Stimulated activated CD4-positive, alpha-beta T cell treated with anti-CD3 and anti-CD28 coated beads, Interleukin-1b, Interleukin-23, amount 100 ng/mL, for 4 hours (primary cell): ENCODE measurements around the gene SEPTIN11.
"Not testable (repeated sequence)": the region's sequence is repeated elsewhere in the genome, so short reads cannot be mapped to it uniquely, and the experiment has no call there.

Experiments
- DNase-seq, 2 donors: peaks; one replicate each; pipeline ENCODE4 v3.0.0-alpha.2; 2020; ENCODE audit warnings: low read depth in 2 of 2

Gene SEPTIN11

DNA sequence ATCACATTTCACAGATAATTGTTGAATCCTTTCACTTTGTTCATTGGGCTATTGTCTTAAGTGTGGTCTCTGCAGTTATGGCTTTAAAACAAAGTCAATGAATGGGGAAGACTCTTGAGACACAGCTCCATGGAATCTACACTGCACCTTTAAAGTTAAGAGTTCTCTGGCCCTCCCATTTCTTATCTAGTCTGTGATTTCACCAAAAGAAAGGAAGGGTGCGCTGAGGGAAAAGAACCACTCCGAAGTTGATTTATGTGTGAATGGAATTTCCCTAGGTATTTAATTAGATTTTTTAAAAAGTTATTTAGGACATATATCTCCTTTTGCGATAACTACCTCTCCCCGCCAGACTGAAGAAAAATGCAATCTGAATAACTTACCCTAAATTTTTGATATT lies 2.5 kb downstream of the SEPTIN11 start:
- no peak for DNase-seq

GRCh38 chr4:76952656-76953582 lies 3.4 kb downstream of the SEPTIN11 start:
- DNase-seq, result no peak

- no peak for DNase-seq
These were observed 4.4 kb downstream of the SEPTIN11 start for GRCh38 chr4:76953956-76954355.

GRCh38 chr4:76954489-76954888 lies 4.9 kb downstream of the SEPTIN11 start:
- DNase-seq, result no peak

DNA sequence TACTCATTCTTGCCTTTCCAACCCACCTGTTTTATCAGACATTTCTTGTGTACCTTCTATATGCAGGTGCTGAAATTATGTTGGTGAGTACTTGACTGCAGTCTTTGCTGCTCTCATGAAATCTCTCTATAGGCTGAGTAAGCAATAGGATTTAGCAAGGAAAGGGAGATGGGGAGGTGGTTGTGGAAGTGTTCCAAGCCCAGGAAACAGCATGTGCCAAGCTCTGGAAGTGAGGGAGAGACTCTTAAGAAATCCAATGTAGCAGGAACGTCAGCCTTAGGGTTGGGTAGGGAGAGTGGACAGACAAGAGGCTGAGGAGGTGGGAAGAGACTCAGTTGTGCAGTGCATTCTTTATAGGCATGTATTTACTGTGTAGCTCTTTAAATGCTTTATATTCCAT lies 5.6 kb downstream of the SEPTIN11 start:
- no peak for DNase-seq

DNA sequence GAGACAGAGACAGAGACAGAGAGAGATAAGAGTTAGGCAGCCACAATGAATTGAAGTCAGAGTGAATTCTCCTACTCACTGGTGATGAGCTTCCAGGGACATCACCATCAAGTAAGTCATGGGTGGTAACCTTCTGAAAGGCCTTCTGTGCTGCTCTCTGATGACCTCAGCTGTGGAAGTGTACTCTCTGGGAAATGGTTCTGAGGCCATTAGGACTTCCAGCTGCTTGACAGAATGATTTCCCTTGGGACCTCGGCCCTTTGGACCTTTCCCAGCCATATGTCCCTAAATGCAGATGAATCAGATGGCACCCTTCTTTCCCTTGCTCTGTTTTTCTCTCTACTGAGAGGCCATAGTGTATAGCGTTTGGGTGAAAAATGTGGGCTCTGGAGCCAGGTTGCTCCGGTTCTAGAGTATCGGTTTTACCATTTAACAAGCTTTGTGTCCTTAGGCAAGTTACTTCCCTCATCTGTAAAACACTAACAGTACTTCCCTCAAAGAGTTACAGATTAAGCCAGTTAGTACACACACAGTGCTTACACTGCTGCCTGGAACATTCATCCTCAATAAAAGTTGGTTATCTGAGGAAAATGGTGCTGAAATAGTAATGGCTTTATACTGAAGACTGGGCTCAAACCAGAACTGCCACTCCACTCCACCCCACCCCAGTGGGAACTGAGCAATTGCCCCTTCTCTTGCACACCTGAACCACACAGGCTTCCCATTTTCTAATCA lies 7.6 kb downstream of the SEPTIN11 start:
- no peak for DNase-seq

DNA sequence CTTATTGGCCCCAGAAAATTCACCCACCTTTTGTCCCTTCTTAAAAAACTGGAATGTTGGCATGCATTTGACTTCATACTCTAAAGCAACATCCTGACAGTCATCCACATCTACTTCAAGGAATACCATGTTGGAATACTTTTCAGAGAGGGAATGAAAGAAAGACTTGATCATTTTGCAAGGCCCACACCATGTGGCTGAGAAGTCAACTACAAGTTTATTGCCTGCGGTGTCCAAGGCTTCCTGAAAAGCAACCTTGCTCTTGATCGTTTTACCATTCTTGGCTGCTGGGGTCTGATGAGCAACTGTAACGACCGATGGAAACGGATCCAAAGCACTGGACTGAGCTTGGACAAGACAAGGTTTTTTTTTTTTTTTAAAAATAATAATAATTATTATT lies 9.3 kb downstream of the SEPTIN11 start:
- no peak for DNase-seq

DNA sequence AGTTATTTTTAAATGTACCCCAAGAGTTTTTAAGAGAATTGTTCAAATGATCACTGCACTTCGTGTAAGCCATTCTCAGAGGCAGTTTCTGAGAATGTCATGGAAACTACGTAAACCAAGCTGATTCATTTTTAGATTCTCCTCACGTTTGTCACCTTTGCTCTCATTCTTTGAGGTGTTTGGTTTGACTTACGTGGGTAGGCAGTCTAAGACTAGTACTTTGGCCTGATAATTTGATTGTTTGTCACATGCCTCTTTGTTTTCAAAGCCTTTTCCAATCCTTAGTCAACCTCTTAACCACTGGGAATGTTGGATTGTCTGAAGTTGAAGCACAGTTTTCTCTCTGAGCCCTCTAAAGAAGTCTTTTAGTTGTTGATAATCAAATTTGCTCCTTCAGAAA lies 10.5 kb downstream of the SEPTIN11 start:
- no peak for DNase-seq

- DNase-seq, result no peak
These were observed 13.0 kb downstream of the SEPTIN11 start for GRCh38 chr4:76962406-76963130.

- no peak for DNase-seq
These were observed 13.7 kb downstream of the SEPTIN11 start for GRCh38 chr4:76963131-76963750.

GRCh38 chr4:76963927-76964326 lies 14.4 kb downstream of the SEPTIN11 start:
- DNase-seq, result not testable (repeated sequence)

- no peak for DNase-seq
These were observed 15.2 kb downstream of the SEPTIN11 start for GRCh38 chr4:76964769-76965168.

- DNase-seq, result no peak
These were observed 16.5 kb downstream of the SEPTIN11 start for GRCh38 chr4:76965866-76966579.

- no peak for DNase-seq
These were observed 19.4 kb downstream of the SEPTIN11 start for GRCh38 chr4:76968937-76969336.

DNA sequence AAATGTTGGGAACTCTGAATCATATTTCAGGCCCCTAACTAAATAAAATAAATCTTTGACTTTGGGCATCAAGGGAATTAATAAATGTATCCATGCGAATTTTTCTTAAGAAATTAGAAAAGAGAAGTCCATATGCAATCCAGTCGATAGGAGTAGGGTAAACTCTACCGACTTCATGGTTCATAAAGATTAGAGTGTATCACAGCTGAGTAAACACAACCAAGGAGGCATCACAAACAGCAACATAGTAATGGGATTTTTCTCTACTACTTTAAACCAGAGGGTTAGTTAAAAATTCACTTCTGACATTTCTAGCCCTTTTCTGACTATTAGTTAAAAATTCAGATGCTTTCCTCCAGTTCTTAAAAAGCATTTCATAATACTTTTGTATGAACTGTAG lies 19.9 kb downstream of the SEPTIN11 start:
- no peak for DNase-seq

- no peak for DNase-seq
These were observed 20.5 kb downstream of the SEPTIN11 start for GRCh38 chr4:76969941-76970529.

- DNase-seq, result no peak
These were observed 22.8 kb downstream of the SEPTIN11 start for GRCh38 chr4:76972306-76972705.

DNA sequence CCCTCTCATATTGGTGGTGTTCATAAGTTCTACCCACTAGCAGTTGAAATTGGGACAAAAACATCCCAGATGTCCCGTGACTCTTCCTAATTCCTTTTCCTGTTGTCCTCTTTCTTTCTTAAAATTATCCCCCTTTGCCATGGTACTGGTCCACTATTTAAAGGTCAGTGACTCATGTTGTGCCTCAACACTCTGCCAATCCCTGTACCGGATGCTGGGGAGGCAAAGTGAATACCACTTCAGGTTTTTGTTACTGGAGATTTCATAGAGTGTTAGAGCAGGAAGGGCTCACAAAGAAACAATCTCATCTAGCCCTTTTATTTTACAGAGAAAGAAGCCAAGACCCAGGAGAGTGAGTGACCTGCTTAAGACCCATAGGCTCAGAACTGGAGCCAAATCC lies 24.6 kb downstream of the SEPTIN11 start:
- DNase-seq, result no peak

DNA sequence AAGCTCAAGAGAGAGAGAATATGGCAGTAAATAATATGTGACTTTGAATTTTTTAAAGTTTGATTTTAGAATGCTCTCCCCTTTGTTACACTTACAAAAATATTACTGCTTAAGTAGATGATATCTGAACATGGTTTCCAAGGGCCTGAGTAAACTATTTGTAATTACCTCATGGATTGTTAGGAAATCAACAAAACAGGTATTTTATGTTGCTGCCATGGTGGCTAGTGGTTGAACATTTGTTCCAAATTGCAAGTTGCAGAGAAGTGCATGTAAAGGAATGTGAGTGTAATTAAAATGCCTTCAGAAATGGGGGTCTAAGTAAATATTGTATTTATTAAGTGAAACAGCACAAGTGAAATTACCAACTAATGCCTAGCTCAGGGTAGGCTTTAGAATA lies 27.6 kb downstream of the SEPTIN11 start:
- DNase-seq, result no peak

- no peak for DNase-seq
These were observed 28.3 kb downstream of the SEPTIN11 start for GRCh38 chr4:76977736-76978350.
